HG03354 (cell line): ENCODE data around the gene STEAP1B.

Experiments
- ATAC-seq: cut with Tn5 transposase; IDR thresholded peaks from one replicate; pipeline ENCODE4 v1.9.1; 2021; ENCODE audit warnings: mild to moderate bottlenecking; ENCODE audit not compliant: unreplicated experiment, poor library complexity, severe bottlenecking

Gene STEAP1B

GRCh38 chr7:22413211-22413610 lies 86.8 kb downstream of the STEAP1B start:
- ATAC-seq = no peak

GRCh38 chr7:22411977-22412693 lies 87.9 kb downstream of the STEAP1B start:
- ATAC-seq = no peak

- no peak for ATAC-seq
Observed at GRCh38 chr7:22406715-22407114, 93.3 kb downstream of the STEAP1B start.

- no peak for ATAC-seq
Observed at GRCh38 chr7:22404421-22405023, 95.5 kb downstream of the STEAP1B start.

- ATAC-seq = no peak
Observed at GRCh38 chr7:22403344-22403743, 96.6 kb downstream of the STEAP1B start.

GRCh38 chr7:22402250-22402649 lies 97.7 kb downstream of the STEAP1B start:
- ATAC-seq = peak; percentile 64

GRCh38 chr7:22400936-22401553 lies 98.9 kb downstream of the STEAP1B start:
- no peak for ATAC-seq

- no peak for ATAC-seq
Observed at GRCh38 chr7:22400150-22400814, 99.7 kb downstream of the STEAP1B start.

- no peak for ATAC-seq
Observed at GRCh38 chr7:22399546-22399945, 100.4 kb downstream of the STEAP1B start.

GRCh38 chr7:22399091-22399490 lies 100.9 kb downstream of the STEAP1B start:
- ATAC-seq = no peak

- no peak for ATAC-seq
Observed at GRCh38 chr7:22397981-22398380, 102.0 kb downstream of the STEAP1B start.

- ATAC-seq = no peak
Observed at GRCh38 chr7:22395222-22395621, 104.8 kb downstream of the STEAP1B start.

GRCh38 chr7:22394739-22395138 lies 105.2 kb downstream of the STEAP1B start:
- no peak for ATAC-seq

GRCh38 chr7:22393913-22394729 lies 105.9 kb downstream of the STEAP1B start:
- no peak for ATAC-seq

- ATAC-seq = no peak
Observed at GRCh38 chr7:22390516-22390915, 109.5 kb downstream of the STEAP1B start.

GRCh38 chr7:22389892-22390291 lies 110.1 kb downstream of the STEAP1B start:
- no peak for ATAC-seq

GRCh38 chr7:22387583-22387982 lies 112.4 kb downstream of the STEAP1B start:
- ATAC-seq = no peak

- ATAC-seq = peak; percentile 73
Observed at GRCh38 chr7:22386865-22387264, 113.1 kb downstream of the STEAP1B start.

- ATAC-seq = peak; percentile 79
Observed at GRCh38 chr7:22386206-22386858, 113.7 kb downstream of the STEAP1B start.
